Measurements from ENCODE around the gene OSTF1.

Gene OSTF1

DNA sequence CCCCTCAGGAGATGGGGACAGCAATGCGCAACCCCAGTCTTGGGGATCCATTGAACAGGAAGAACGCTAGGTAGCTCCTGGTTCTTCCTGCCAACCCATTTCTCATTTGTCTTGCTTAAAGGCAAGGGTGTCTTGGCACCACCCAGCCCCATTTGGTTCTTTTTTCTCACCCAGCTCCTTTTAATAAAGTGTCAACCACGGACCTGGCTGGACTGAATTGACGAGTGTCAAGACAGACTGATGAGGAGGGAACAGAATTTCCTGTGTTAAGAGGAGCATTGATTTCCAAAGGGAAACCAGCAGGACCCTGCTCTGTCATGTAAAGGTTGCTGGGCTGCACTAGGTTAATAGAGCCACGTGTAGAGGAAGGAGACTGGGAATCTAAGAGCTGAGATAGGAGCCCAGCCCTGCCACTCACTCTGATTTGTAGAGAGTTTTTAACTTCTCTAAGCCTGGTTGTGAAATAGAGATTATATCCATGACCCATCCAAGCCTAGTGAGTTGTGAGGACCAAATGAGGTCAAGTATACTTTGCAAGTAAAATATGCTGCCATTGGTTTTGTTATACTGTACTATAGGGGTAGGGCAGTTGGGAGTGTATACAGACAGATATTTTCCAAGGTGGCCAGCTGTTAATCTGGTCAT is 33.7 kb downstream of the OSTF1 start:
- Histone ChIP-seq H3K36me3 (replicated peaks) (peaks cover 3% of the 10 kb centered on the region), H3K27ac (no peak overlapping the region), H3K4me3 (ENCODE audit: low read depth, low read length) (no peak overlapping the region), H3K27me3 (replicated peaks) (no peaks in the 10 kb centered on the region)
- in situ Hi-C loops (cut with HindIII; ENCODE audit: low pct_ligation_motif_present, low sequenced_read_pairs), result no loop called here
- DNase-seq, result no peak
- TF ChIP-seq, protein P1, sequence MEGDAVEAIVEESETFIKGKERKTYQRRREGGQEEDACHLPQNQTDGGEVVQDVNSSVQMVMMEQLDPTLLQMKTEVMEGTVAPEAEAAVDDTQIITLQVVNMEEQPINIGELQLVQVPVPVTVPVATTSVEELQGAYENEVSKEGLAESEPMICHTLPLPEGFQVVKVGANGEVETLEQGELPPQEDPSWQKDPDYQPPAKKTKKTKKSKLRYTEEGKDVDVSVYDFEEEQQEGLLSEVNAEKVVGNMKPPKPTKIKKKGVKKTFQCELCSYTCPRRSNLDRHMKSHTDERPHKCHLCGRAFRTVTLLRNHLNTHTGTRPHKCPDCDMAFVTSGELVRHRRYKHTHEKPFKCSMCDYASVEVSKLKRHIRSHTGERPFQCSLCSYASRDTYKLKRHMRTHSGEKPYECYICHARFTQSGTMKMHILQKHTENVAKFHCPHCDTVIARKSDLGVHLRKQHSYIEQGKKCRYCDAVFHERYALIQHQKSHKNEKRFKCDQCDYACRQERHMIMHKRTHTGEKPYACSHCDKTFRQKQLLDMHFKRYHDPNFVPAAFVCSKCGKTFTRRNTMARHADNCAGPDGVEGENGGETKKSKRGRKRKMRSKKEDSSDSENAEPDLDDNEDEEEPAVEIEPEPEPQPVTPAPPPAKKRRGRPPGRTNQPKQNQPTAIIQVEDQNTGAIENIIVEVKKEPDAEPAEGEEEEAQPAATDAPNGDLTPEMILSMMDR (IDR thresholded peaks at IDR 0.05; ENCODE audit: low read depth, low read length, missing control alignments), result no peak

DNA sequence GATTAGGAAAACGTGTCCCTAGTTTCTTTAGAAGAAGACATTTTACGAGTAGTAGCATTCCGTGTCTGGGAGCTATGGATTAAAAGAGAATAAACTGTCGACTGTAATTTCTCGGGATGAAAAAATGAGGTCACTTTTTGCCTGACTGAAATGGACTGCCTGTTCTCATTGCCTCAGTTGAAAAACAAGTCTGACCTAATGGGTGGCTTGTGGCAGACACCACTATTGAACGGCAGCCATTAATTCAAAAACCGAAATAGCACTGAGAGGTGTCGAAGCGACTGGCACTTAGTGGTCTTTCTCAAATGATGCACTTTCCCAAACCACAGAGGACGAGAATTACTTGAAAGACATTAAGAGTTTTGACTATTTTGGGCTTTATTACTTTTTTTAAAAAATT is 35.4 kb downstream of the OSTF1 start:
- peaks cover 3% of the 10 kb centered on the region for H3K36me3 ChIP-seq (replicated peaks)
- H3K27ac ChIP-seq, result no peak overlapping the region
- no peak overlapping the region for H3K4me3 ChIP-seq (ENCODE audit: low read depth, low read length)
- no peaks in the 10 kb centered on the region for H3K27me3 ChIP-seq (replicated peaks)
- TF ChIP-seq, protein P1 (IDR thresholded peaks at IDR 0.05; ENCODE audit: low read depth, low read length, missing control alignments), result no peak
- in situ Hi-C loops (cut with HindIII; ENCODE audit: low pct_ligation_motif_present, low sequenced_read_pairs), result no loop called here
- no peak for DNase-seq

DNA sequence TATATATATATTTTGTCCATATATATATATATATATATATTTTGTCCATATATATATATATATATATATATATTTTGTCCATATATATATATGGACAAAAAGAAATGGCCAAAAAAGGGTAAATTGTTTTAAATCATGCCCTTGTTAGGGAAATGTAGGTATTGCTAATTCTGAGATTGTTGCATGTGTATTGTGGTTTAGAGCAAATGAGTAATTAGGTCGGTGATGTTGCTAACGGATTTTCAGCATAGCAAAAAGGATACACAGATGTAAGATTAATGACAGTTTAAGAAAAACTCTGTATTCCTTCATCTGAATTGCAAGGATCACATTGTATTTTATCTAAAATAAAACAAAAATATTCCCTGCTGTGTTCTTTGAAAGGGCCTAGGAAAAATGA is 40.2 kb downstream of the OSTF1 start:
- H3K4me3 ChIP-seq (ENCODE audit: low read depth, low read length), result no peak overlapping the region
- no peak for DNase-seq

DNA sequence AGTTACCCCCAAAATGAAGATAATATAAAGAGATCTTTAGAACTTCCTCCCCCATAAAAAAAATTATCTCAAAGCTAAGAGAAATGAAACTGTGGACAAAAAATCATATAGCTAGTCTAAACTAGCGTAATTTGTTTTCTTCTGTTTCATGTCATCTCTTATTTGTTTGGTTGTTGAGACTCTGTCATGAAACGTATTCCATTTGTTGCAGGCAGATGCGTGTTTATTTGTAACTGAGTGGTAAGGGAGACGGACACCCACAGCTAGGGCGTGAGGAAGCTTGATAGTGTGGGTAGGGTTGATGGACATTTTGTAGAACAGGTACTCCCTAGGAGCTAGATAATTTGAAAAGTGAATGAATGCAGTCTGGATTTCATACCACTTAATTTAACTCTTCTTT is 41.9 kb downstream of the OSTF1 start:
- no peak for DNase-seq
- TF ChIP-seq, protein P1 (IDR thresholded peaks at IDR 0.05; ENCODE audit: low read depth, low read length, missing control alignments), result no peak
- Histone ChIP-seq H3K27me3 (replicated peaks) (no peaks in the 10 kb centered on the region), H3K27ac (no peak overlapping the region), H3K36me3 (replicated peaks) (peaks cover 10% of the 10 kb centered on the region), H3K4me3 (ENCODE audit: low read depth, low read length) (no peak overlapping the region)
- in situ Hi-C loops (cut with HindIII; ENCODE audit: low pct_ligation_motif_present, low sequenced_read_pairs), result no loop called here

More for the DNA sequence above, 40.2 kb downstream of the OSTF1 start:
- Histone ChIP-seq H3K27ac (no peak overlapping the region), H3K36me3 (replicated peaks) (peaks cover 10% of the 10 kb centered on the region), H3K27me3 (replicated peaks) (no peaks in the 10 kb centered on the region)
- in situ Hi-C loops (cut with HindIII; ENCODE audit: low pct_ligation_motif_present, low sequenced_read_pairs), result no loop called here
- TF ChIP-seq, protein P1 (IDR thresholded peaks at IDR 0.05; ENCODE audit: low read depth, low read length, missing control alignments), result no peak

DNA sequence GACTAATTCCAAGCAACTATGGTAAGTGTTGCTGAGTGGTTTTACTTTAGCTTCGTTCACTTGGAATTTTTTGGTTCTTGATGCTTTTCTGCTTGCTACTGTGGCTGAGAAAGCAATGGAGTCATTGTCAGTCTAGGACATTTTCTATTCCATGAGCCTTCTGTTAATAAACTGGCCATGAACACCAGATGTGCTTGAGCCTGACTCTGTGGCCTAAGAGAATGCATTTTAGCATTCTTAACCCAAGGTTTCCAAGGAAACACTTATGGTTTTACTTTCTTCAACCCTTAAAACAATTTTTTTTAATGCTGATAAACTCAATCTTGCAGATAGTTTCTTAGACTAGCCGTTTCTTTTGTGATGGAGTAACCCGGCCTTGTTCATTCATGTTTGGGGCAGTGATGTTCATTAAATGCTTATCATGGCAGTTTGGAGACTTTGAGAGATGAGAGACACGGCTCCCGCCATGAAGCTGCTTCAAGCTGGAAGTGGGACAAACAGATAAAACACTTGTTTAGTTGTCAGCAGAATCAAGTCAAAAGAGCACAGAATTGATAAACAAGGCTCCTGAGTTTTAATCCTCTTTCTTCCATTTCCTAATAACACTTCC is 42.4 kb downstream of the OSTF1 start:
- DNase-seq, result no peak
- Histone ChIP-seq H3K27me3 (replicated peaks) (no peaks in the 10 kb centered on the region), H3K27ac (no peak overlapping the region), H3K36me3 (replicated peaks) (peaks cover 10% of the 10 kb centered on the region), H3K4me3 (ENCODE audit: low read depth, low read length) (no peak overlapping the region)
- in situ Hi-C loops (cut with HindIII; ENCODE audit: low pct_ligation_motif_present, low sequenced_read_pairs), result no loop called here
- TF ChIP-seq, protein P1 (IDR thresholded peaks at IDR 0.05; ENCODE audit: low read depth, low read length, missing control alignments), result no peak

Measured in brain microvascular endothelial cell (primary cell).